GM21367 (cell line): ENCODE data around the gene AKAP8L.
"Not testable (repeated sequence)": the region's sequence is repeated elsewhere in the genome, so short reads cannot be mapped to it uniquely, and the experiment has no call there.

Experiments used
- ATAC-seq: cut with Tn5 transposase; IDR thresholded peaks from one replicate; pipeline ENCODE4 v1.9.1; 2021; ENCODE audit not compliant: unreplicated experiment

AKAP8L gene

DNA sequence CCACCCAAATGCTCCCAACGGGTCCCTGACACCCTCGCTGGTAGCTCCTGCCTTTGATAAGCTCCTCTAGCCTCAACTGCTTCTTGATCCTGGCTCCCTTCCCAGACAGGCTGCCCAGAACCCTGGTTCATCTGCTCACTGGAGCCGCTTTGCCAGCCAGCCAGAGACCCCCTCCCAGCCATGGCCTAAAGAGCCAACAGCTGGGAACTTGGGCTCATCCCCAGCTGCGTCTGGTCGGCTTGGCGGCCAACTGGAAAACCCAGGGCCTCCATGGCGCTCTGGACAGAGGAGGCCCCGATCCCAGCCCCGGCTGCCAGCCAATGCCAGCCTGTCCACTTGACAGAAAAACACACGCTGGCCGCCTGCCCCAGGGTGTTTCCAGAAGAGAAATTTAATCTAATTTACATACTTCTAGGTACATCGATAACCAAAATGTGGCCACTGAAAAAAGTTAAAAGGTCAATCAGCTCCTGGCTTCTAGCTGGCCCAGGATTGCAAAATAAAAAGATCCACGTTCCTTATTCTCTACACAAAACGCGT lies 3.0 kb upstream of the AKAP8L start:
- ATAC-seq = no peak

- ATAC-seq = no peak
Measured at GRCh38 chr19:15421136-15421695, 2.4 kb upstream of the AKAP8L start.

GRCh38 chr19:15419413-15420025 lies 731 bp upstream of the AKAP8L start:
- no peak for ATAC-seq

- ATAC-seq = no peak
Measured at GRCh38 chr19:15418231-15418578, 583 bp downstream of the AKAP8L start.

- no peak for ATAC-seq
Measured at GRCh38 chr19:15417699-15418098, 1.1 kb downstream of the AKAP8L start.

GRCh38 chr19:15412832-15413231 lies 6.0 kb downstream of the AKAP8L start:
- ATAC-seq = no peak

GRCh38 chr19:15411351-15411750 lies 7.4 kb downstream of the AKAP8L start:
- ATAC-seq = not testable (repeated sequence)

- ATAC-seq = no peak
Measured at GRCh38 chr19:15404780-15405211, 14.0 kb downstream of the AKAP8L start.

GRCh38 chr19:15404097-15404779 lies 14.6 kb downstream of the AKAP8L start:
- ATAC-seq = no peak

DNA sequence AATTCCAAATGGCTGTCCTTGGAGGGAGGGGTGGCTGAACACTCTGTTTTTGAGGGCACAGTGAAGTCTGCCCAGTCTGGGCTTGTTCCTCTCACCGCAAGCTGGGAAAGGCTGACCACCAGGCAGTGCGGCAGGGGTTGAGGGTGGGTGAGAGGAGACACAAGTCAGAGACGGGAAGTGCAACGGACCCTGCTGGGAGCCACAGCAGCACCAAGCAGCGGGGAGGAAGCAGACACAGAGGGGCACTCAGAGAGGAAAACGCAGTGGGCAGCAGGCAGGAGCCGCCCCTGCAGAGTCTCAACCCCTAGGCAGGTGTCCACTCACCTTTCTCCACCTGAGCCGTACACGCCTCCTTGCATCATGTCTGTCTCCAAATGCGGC lies 15.6 kb downstream of the AKAP8L start:
- no peak for ATAC-seq

DNA sequence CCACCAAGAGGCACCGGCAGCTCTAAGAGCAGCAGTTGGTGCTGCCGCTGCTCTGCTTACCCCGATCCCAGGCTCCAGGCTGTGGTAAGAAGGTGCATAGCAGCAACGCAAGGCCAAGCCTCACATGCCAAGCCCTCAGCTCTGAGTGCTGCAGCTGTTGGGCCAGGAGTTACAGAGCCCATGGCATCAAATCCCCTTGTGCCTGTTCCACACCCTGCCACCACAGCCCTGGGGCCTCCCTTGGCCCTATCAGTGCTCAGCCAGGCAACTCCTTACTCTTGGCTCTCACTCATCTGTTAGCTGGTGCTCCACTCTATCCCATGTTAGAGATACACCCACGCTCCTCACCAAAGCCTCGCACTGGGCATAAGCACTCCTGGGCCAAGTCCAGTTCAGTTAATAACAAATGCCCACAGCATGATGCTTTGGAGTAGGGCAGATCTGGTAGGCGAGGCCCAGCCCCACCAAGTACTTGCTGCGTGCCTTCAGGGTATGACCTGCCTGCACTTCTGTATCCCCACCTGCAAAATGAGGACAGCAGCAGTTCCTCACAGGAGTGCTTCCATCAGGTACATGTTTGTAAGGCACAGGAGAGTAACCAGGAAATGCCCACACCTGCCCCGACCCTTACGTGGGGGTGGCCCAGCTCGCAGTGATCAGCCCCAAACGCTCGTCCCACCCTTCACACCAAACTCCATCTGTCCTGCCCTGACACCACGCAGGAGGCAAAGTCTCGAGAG lies 16.2 kb downstream of the AKAP8L start:
- ATAC-seq = no peak

- no peak for ATAC-seq
Measured at GRCh38 chr19:15401397-15401710, 17.4 kb downstream of the AKAP8L start.

- ATAC-seq = no peak
Measured at GRCh38 chr19:15400521-15401396, 18.0 kb downstream of the AKAP8L start.

GRCh38 chr19:15399635-15400034 lies 19.2 kb downstream of the AKAP8L start:
- no peak for ATAC-seq

DNA sequence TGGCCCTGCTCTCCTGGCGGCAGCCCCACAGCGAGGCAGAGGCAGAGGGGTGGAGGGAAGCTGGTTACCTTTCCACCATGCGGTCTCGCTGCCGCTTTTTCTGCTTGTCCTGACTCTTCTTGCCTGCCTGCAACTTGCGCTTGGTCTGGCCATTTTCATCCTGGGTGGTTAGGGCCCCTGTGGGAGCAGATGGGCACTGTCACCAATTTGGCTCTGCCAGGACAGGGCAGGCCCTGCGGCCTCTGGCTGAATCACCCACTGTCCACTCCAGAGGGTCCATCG lies 19.6 kb downstream of the AKAP8L start:
- ATAC-seq = no peak

GRCh38 chr19:15398501-15399233 lies 20.1 kb downstream of the AKAP8L start:
- no peak for ATAC-seq

DNA sequence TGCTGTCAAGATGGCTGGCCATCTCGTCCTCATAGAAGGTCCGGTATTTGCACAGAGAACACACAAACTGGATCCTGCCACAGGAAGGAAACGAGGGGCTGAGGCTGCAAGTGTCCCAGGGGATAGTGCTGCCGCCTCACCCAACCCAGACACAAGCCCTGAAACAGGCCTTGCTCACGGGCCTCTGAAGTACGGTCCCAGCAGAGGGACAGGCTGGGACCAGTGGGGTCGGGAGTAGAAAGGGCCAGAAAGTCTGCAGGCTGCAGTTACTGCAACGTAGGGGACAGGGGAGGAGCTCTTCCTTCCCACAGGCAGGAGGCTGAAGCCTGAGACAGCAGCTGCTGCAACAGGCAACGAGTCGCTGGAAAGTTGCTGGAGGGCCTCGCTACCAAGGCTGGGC lies 21.0 kb downstream of the AKAP8L start:
- no peak for ATAC-seq

DNA sequence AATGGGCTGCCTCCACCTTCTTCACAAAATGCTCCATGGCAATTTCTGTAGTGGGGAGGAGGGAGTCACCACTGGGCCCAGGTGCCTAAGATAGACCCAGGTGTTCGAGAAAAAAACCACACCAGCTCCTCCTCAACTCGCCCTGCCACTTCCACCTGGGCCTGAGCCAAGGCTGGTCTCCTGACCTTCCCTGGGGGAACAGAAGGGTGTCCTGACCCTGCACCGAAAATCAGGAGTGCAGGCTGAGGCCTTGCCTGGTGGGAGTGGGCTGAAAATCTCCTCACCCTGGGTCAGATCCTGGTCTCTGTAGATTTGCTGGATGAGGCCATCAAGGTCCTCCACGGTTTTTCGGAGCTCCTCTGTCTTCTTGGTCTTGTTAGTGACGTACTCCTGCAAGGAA lies 21.6 kb downstream of the AKAP8L start:
- no peak for ATAC-seq

DNA sequence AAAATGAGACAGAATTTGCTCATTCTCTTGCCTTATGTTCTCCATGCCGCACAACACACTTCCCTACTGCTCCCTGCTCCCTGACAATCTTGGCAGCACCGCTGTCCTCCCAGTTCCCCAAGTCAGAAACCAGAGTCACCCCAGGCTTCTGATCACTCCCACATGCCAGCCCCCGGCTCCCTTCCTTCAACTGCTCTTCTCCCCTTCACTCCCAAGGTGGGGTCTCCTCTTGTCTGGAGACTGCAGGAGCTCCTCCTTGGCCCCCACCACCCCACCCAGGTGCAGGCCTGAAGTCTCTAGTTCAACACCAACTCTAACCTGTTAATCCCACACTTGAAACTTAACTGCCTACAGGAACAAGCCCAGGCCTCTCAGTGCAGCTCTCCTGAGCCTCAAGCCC lies 22.4 kb downstream of the AKAP8L start:
- no peak for ATAC-seq

DNA sequence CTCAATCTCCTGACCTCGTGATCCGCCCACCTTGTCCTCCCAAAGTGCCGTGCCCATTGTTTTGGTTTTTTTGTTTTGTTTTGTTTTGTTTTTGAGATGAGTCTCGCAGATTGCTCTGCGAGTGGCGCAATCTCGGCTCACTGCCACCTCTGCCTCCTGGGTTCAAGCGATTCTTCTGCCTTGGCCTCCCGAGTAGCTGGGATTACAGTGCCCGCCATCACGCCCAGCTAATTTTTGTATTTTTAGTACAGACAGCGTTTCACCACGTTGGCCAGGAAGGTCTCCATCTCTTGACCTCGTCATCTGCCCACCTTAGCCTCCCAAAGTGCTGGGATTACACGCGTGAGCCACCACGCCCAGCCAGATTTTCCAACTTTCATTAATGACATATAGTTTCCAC lies 23.5 kb downstream of the AKAP8L start:
- ATAC-seq = not testable (repeated sequence)
